ENCODE measurements around the gene UBL4A. TPM values are rescaled to one million over a fixed set of nuclear protein-coding genes. Genes with fewer than 3 reads are reported as not detected.

Gene UBL4A
- total and polyA plus RNA-seq, 2 donors (not counting 3 experiments of a cell fraction or from before 2014, with no cell fraction given), result 25.3 to 31.4 TPM

GRCh38 chrX:154517101-154517781 is 30.8 kb upstream of the UBL4A start:
- ChIA-PET CTCF (interaction anchor here (1.9 to 2.7 kb wide), 2 partner anchors 10 to 144 kb away, joined by 5 to 15 read pairs; no protein-coding TSS in a partner anchor), POLR2A (interaction anchor here (0.9 to 1.7 kb wide), 2 partner anchors 10 to 28 kb away, joined by 3 to 6 read pairs; no protein-coding TSS in a partner anchor)
- TF ChIP-seq CTCF (IDR thresholded peaks at IDR 0.05; ENCODE audit: extremely low read depth in 1 of 2, insufficient read depth in 1 of 2, low read depth in 1 of 2, low read length in 2 of 2) (no peak), EZH2 (IDR thresholded peaks at IDR 0.05; ENCODE audit: borderline replicate concordance, low read depth, low read length, severe bottlenecking) (no peak)
- Histone ChIP-seq H3K79me2 (ENCODE audit: control insufficient read depth, insufficient read depth, low read length) (peaks cover 3% of the 10 kb centered on the region), H3K4me3 (replicated peaks in 1 of 3; ENCODE audit: insufficient read depth in 1 of 3, low read depth in 1 of 3, low read length in 3 of 3) (no peak overlapping the region), H3K4me1 (ENCODE audit: control insufficient read depth, extremely low read depth, insufficient read depth, low read length) (peaks cover 12% of the 10 kb centered on the region), H3K27me3 (ENCODE audit: control insufficient read depth in 2 of 2, insufficient read depth in 2 of 2, low read length in 2 of 2) (no peaks in the 10 kb centered on the region), H3K4me2 (ENCODE audit: insufficient read depth, low read length) (no peak overlapping the region), H3K36me3 (ENCODE audit: control insufficient read depth in 2 of 2, extremely low read depth in 1 of 2, insufficient read depth in 2 of 2, low read length in 2 of 2) (no peaks in the 10 kb centered on the region), H2AFZ (ENCODE audit: low read depth, low read length) (peak overlapping the region; percentile 35), H4K20me1 (replicated peaks; ENCODE audit: control insufficient read depth, extremely low read depth, insufficient read depth, low read length) (no peaks in the 10 kb centered on the region), H3K27ac (ENCODE audit: insufficient read depth, low read depth, low read length) (peak overlapping the region; percentile 12), H3K9ac (replicated peaks; ENCODE audit: extremely low read depth, insufficient read depth, low read length) (peak overlapping the region; percentile 44), H3K9me3 (replicated peaks; ENCODE audit: control insufficient read depth, insufficient read depth, low read length) (no peaks in the 10 kb centered on the region), H3K9me1 (replicated peaks; ENCODE audit: control insufficient read depth, extremely low read depth, insufficient read depth, low read length) (no peaks in the 10 kb centered on the region)
- intact Hi-C loops (cut with micrococcal nuclease), result loop anchor here (2.0 to 5.0 kb wide), 2 partner anchors 38 to 90 kb away; partner anchors contain the start of genes ATP6AP1 and LAGE3
- BruUV-seq (replicated peaks), result no TSS peak
- DNase-seq (ENCODE audit: low read depth, low spot score) (no peak), FAIRE-seq (peak; percentile 67)
- dilution Hi-C loops (cut with MboI; ENCODE audit: extremely low pct_ligation_motif_present, low sequenced_read_pairs), result no loop called here

- intact Hi-C loops (cut with micrococcal nuclease) (loop anchor here (1.0 to 5.0 kb wide), 3 partner anchors 26 to 89 kb away; partner anchors contain the start of genes ATP6AP1, LAGE3 and SLC10A3), dilution Hi-C loops (cut with MboI; ENCODE audit: extremely low pct_ligation_motif_present, low sequenced_read_pairs) (no loop called here)
- Histone ChIP-seq H3K4me3 (replicated peaks in 1 of 3; ENCODE audit: insufficient read depth in 1 of 3, low read depth in 1 of 3, low read length in 3 of 3) (peak overlapping the region in 2 of 3 experiments; percentile 15 to 16), H3K4me1 (ENCODE audit: control insufficient read depth, extremely low read depth, insufficient read depth, low read length) (peaks cover 12% of the 10 kb centered on the region), H3K4me2 (ENCODE audit: insufficient read depth, low read length) (peak overlapping the region; percentile 33), H3K9ac (replicated peaks; ENCODE audit: extremely low read depth, insufficient read depth, low read length) (peak overlapping the region; percentile 30), H4K20me1 (replicated peaks; ENCODE audit: control insufficient read depth, extremely low read depth, insufficient read depth, low read length) (no peaks in the 10 kb centered on the region), H3K36me3 (ENCODE audit: control insufficient read depth in 2 of 2, extremely low read depth in 1 of 2, insufficient read depth in 2 of 2, low read length in 2 of 2) (no peaks in the 10 kb centered on the region), H3K27me3 (ENCODE audit: control insufficient read depth in 2 of 2, insufficient read depth in 2 of 2, low read length in 2 of 2) (no peaks in the 10 kb centered on the region), H3K79me2 (ENCODE audit: control insufficient read depth, insufficient read depth, low read length) (peaks cover 3% of the 10 kb centered on the region), H2AFZ (ENCODE audit: low read depth, low read length) (peak overlapping the region; percentile 9), H3K9me3 (replicated peaks; ENCODE audit: control insufficient read depth, insufficient read depth, low read length) (no peaks in the 10 kb centered on the region), H3K27ac (ENCODE audit: insufficient read depth, low read depth, low read length) (peak overlapping the region; percentile 62), H3K9me1 (replicated peaks; ENCODE audit: control insufficient read depth, extremely low read depth, insufficient read depth, low read length) (no peaks in the 10 kb centered on the region)
- peak; percentile 64 for DNase-seq (ENCODE audit: low read depth, low spot score)
- POLR2A ChIA-PET, result interaction anchor here (0.9 to 1.7 kb wide), 2 partner anchors 10 to 27 kb away, joined by 3 to 6 read pairs; no protein-coding TSS in a partner anchor
- TF ChIP-seq POLR2A (IDR thresholded peaks at IDR 0.05; ENCODE audit: low read depth, low read length), result no peak
- no peak for TF ChIP-seq POLR2AphosphoS5 (IDR thresholded peaks at IDR 0.05; ENCODE audit: insufficient read depth, low read depth, low read length)
- TF ChIP-seq EZH2 (IDR thresholded peaks at IDR 0.05; ENCODE audit: borderline replicate concordance, low read depth, low read length, severe bottlenecking), result no peak
- no peak for TF ChIP-seq GATA2 (IDR thresholded peaks at IDR 0.05; ENCODE audit: insufficient read depth, insufficient read length, low read depth, low read length)
- no peak for TF ChIP-seq JUN (IDR thresholded peaks at IDR 0.05; ENCODE audit: borderline replicate concordance, insufficient read depth, insufficient read length, low read depth)
- BruUV-seq (replicated peaks), result TSS peak; percentile 93
- FAIRE-seq, result peak; percentile 83
- CTCF ChIA-PET, result interaction anchor here (1.9 to 2.7 kb wide), 2 partner anchors 11 to 143 kb away, joined by 5 to 15 read pairs; no protein-coding TSS in a partner anchor
These were observed 30.3 kb upstream of the UBL4A start for GRCh38 chrX:154516656-154517100.
